Stimulated activated CD8-positive, alpha-beta memory T cell treated with anti-CD3 and anti-CD28 coated beads, Interleukin-15, amount 100 ng/mL, for 48 hours (primary cell): ENCODE measurements around the gene ERC1.

ENCODE experiments used
- DNase-seq, 2 donors: peaks; one replicate each; pipeline ENCODE4 v3.0.0-alpha.2; 2020; ENCODE audit warnings: low read depth in 2 of 2

ERC1 gene

DNA sequence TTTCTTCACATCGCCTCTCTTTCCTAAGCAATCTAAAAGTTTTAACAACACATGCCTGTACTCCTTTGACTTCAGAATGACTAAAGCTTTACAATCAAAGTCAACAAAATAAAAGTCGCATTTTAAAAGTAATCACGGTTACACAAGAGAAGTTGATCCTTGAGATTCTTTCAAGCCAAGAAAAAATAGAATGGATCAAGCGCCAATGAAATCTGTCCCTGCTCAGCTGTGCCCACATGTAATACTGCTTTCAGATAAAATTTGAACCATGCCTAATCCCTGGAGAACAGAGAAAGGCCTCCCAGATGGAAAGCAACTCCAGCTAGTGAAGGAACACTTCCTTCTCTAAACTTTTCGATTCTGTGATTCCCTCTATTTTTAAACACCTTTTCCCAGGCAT lies 490.3 kb downstream of the ERC1 start:
- no peak for DNase-seq

DNA sequence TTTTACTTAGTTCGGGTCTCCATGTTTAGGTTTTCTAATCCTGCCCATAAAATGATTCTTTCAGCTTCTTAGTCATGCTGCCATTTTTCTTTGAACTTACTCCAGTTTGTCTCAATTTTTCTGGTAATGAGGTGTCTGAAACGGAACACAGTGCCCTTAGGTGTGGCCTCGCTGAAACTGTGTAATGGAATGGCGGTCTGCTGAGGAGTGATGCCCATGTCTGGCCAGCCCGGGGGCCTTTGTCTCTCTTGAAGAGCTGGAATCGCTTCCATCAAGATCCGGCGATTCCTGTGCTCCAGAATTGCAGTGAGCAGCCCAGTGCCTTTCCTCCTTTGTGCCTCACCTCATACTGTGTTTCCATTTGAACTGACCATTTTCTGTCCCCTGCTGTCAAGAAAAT lies 490.9 kb downstream of the ERC1 start:
- no peak for DNase-seq

DNA sequence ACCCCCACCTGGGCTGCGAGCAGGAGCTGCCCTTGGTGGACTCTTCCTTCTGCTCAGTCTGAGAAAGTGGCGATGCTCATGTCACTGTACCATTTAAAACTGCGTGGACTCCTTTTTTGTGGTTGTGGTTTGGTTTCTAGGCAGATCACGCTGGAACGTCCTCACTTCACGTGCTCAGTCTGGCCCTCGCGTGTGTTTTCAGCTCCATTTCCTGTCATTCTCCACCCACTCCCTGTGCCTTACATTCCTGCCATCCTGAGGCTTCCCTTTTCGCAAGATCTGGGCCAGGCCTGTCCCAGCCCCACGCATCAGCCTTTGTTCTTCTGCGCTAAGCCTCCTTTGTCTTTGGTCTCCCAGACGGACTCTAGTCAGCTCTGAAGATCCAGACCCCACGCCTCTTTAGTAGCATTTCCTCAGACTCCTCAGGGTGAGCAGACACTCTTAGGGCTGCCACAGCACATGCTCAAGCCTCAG lies 497.9 kb downstream of the ERC1 start:
- no peak for DNase-seq

DNA sequence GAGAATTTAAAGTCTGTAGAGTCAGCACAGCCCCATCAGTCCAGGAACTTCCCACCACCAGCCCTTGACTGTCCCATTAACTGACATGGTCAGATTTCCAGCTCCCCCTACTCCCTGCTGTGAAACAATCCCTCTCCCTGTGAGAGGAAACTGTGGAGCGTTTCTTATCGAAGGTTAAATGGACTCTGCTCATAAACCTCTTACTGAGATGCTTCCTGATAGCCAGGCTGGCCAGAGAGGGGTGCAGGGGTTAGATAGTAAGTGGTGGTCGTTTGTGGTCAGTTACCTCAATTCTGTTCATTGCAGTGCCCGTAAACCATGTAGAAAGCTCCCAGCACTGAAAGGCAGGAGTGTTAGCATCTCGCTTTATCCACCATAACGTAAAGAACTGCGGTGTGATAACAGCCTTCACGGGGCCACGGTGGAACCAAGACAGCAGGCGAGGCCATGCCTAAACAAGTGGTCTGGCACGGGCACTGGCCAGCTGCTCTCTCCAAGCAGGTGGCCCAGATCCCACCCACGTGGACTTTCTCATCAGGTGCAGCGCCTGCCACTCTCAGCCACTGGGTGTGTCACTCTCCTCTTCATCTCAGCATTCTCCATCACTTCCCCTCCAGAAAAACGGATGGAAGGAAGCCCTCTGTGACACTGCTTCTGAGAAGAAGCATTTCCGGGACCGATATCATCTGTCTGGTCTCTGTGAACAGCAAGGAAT lies 501.1 kb downstream of the ERC1 start:
- DNase-seq = no peak

DNA sequence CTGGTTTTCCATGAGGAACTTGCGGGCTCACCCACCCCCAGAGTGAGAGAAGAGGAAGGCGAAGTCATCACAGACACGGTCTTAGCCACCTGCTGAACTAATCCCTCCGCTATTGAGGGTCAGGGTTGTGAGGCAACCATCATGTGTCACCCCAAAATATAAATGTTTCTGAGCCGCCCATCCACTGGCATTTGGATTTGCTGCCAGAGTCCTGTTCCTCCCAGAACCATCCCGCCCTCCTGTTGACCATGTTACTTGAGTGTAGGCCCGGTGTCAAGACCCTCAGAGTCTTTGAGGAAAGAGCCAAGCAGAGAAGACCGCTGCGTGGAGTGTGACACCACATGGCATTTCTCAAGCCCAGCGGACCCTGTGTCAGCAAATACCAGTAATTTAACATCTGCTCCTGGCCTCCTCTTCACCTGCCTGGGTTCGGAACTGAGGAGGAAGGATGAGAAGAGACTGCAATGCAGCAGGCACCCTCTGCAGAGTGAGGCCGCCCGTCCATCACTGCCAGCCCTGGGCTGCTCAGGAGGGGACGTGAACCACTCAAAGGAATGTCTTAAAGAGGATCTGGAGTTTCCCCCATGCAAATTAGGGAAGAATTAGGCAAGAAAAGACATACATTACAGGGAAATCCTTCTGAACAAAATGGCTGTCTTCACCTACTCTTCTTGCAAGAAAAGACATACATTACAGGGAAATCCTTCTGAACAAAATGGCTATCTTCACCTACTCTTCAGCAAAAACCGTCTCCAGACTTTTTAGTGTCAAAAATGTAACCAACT lies 502.9 kb downstream of the ERC1 start:
- no peak for DNase-seq

DNA sequence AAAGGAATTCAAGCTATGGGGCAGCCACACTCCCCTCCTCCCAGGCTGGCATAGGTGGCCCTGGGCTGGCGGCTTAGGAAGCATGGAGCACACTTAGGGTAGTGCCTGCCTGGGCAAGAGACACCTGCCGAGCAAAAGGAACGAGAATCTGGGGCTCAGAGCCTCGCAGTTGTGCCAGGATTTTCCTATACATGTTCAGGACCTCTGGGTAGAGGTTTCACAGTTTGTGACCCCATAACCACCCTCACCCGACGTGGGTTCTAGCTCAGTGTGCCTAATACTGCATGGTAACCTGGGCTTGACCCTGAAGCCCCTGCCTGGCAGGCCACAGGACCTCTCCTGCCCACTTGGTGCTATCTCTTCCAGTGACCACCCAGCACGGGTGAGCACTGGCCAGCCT lies 503.8 kb downstream of the ERC1 start:
- no peak for DNase-seq

DNA sequence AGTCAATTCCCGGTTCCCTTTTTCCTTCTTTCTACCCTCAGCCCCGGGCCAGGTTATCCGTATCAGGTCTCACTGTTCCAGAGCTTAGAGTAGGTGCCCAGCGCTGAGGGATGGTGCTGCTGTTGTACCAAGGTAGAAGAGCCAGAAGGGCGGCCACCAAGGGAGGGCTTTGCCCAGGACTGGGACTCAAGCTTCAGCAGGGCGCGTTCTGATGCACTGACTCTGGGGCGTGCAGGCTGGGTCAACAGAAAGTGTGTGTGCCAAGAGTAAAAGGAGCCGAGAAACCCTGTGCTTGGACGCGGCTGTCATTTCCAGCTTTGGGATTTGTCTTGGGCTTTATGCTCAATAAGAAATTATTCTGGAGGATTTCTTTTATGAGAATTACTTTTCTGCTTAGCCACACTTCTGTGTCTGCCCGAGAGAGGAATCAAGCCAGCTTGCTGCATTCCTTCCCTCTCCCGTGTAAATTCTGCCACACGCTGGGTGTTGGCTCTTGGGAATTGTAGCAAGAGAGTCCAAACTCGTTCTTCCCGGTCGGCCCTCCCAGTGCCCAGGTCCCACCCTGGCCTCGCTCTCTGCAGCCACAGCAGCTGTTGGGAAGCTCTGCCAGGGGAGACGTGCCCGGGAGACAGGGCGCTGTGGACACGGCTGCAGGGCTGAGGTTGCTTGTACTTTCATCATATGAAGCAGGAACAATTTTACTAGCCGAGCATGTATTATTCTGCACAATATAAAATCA lies 505.3 kb downstream of the ERC1 start:
- no peak for DNase-seq

DNA sequence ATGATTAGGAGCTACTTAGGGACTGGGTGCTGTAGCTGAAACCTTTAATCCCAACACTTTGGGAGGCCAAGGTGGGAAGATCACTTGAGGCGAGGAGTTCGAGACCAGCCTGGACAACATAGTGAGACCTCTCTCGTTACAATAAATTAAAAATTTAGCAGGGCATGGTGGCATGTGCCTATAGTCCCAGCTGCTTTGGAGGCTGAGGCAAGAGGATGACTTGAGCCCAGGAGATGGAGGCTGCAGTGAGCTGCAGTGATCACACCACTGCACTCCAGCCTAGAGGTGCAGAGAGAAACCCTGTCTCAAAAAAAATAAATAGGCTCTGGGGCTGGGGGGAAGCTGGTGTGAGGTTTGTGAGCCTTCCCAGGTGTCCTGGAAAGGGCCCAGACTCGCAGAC lies 506.1 kb downstream of the ERC1 start:
- no peak for DNase-seq

DNA sequence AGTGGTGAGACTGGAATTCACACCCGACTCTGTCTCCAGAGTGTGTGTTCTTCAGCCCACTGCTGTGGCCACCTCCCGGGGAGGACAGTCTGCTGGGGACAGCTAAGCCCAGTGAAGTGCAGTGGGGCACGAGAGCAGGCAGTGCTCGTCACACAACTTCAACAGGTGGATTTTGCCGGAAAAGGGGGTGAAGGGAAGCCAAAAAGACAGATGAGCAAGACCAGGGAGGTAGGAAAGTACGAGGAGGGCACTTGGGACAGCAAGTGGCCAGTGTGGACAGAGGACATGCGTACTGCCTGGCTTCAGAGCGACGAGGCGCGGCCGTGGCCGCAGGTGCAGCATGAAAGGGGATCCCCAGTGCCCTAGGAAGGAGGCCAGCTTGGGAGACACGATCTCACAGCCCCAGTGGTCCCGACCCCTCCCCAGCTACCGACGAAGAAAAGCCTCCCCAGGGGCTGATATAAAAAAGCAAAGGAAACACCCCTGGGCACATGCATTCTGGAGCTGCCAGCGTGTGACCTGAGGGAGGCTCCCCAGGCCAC lies 507.2 kb downstream of the ERC1 start:
- no peak for DNase-seq

DNA sequence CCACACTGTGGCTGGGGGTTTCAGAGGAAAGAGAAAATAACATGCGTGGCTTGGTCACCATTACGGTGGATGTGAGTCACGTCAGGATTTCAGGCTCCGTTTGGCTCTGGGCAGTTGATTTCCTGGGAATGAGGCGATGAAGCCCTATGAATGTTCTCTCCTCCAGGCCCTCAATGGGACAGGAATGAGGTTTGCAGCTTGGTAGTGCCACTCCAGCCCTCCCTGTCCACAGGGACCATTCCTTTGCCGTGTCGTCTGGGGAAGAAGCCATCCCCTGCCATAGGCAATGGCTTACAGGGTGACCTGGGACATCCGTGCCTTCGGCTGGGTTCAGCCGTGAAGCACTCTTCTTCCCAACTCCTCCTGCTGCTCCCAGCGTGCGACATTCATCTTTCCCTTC lies 508.3 kb downstream of the ERC1 start:
- DNase-seq = no peak

DNA sequence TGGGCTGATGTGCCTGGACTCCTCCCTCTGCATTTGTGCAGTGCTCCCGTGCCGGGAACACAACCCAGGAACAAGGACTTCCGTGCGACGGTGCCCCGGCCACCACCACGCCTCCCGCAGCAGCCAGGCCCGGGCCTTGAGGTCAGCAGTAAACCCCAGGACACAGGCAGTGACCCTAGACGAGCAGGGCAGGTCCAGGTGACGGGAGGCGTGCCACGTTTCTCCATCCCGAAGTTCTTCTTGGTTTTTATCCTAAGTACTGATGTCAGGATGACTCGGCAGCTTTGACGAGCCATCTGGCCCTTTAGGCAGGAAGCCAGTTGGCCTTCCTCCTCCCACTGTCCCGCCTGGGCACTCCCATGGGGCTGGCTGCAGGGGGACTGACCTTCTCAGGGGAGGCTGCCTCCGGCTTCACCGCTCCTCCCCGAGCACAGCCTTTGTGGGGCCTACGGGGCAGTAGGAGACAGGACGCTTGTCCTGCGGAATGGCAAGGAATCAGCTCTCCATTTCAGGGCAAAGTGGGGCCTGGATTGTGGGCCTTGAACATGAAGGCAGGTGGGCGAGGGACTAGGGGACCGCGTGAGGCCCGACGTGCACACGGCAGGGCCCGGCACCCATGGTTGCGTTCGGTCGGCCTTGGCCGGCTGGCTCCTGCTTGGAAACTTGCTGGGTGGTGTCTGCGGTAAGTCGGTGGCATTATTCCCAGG lies 509.2 kb downstream of the ERC1 start:
- no peak for DNase-seq

DNA sequence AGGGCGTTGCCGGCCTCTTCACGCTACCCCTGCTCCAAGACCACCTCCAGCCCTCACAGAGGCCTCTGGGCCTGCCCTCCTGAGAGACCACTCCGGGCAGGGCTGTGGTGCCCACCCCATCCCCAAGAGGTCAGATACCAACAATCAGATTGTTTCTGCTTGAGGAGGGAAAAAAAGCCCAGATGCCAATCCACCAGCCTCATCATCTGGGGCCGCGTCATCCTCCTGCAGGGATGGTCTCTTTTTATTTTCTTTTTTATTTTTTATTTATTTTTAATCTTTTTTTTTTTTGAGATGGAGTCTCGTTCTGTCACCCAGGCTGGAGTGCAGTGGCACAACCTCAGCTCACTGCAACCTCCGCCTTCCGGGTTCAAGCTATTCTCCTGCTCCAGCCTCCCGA lies 510.0 kb downstream of the ERC1 start:
- no peak for DNase-seq

DNA sequence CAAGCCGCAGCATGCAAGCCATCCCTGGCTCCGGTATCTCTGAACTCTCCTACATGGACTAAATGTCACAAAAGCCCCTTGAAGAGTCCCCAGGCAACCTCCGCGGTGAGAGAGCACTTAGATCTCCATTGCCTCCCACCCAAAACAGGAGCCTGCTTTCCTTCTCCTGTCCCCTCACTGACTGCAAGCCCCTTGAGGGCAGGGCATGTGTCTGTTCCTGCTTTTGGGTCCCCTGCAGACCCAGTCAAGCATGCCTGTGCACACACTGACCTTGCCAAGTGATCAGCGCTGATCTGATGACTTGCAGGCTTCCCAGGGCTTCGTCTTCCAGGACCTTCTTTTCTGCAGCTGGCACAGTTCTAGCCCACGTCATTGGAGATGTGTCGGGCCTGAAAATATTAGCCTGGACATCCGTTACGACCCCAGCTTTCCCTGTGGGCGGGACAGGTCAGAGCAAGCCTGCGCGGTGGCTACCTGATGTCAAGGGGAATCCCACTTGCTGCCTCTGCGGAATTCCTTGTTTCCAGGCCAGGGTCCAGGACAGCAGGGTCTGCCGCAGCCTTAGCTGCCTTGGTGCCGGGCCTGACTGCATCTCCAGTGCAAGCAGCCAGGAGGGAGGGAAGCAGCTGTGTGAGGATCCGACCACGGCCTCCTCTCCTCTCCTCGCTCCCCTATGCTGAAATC lies 510.8 kb downstream of the ERC1 start:
- no peak for DNase-seq

DNA sequence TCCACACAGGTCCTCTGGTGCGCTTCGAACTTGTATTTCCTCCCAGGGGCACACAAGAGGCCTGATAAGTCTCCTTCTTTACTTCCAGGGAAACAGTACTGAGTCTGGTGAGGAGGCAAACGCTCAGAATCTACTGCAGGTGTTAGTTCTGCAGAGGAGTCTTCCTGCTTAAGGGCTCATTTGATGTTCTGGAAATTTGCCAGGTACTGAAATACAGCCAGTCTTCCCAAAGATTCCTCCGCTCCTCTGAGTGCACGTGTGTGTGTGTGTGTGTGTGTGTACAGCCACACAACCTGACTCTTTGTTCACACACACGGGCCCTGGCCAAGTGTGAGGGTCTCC lies 511.3 kb downstream of the ERC1 start:
- DNase-seq = no peak

DNA sequence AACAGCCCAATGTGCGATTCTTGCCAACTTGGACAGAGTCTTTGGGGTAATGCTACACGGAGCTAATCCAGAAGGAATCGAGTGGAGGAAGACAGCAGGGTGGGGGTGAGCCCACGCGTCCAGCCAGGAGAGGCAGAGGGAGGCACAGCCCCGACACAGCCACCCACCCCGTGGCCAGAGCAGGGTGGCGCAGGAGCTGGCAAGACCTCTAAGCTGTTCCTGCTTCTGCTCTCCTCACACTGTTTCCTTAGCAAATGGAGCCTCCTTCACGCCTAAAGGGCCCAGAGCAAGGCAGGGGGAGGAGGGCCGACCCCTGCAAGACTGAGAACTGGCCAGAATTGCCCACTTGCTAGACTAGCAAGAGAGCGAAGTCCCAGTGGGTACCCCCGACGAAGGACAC lies 511.8 kb downstream of the ERC1 start:
- no peak for DNase-seq

DNA sequence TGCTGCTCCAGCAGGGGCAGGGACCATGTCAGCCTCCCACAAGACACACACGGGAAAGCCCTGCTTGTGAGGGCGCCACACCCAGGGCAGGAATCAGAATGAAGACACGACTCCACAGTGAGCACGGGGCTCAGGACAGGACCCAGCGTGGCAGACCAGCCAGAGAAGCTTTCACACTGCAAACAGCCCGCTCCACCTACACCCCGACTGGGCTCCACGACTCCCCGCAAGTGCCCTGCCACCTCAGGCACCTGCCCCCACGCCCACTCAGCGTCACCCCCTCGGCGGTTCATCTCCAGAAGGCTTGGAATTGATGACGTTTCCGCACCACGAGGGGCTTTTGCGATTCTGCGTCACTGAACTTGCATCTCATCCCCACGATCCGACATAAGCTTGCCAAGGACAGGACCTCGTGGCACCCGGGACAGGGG lies 512.3 kb downstream of the ERC1 start:
- no peak for DNase-seq

DNA sequence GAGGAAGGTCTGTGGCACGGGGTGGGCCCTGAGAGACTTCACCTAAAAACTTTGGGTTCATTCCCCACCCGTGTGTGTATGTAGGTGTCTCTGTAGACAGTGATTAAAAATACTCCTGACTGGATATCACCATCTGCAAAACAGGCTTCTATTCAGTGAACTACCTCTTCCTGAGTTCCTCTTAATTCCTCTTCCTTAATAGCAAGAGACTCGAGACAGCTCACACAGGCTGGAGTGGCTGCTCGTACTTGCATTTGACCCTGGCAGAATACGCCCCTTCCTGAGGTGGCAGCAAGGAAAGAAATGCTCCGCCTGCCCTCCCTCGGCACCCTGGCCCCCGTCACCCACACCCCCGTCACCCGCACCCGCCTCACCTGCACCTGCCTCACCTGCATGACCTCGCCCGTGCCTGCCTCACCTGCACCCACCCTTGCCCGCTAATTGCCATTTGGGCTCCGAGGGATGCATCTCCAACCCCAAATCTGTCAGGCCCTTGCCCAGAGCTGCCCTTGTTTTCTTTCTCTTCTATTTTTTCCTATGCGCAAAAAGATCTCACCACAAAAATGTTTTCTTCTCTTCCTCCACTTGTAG lies 513.4 kb downstream of the ERC1 start:
- DNase-seq = no peak

DNA sequence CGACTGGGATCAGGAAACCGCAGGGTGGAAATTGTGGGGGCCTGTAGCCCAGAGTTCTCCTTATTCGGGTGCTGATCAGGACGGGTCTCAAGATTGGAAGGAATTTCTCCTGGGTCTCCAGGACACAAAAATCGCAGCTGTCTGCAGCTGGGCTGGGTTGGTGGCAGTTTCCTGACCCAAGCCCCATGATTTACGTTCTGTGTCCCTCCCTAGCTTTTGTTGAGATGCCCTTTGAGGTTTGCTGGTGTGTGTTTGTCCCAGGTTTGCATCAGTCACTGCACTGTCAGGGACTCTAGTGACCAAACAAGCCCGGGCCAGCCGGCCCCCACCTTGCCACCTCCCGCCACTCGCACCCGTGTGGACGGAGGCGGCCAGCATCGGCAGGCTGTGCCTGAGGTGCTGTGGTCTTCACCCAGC lies 513.9 kb downstream of the ERC1 start:
- DNase-seq = no peak

DNA sequence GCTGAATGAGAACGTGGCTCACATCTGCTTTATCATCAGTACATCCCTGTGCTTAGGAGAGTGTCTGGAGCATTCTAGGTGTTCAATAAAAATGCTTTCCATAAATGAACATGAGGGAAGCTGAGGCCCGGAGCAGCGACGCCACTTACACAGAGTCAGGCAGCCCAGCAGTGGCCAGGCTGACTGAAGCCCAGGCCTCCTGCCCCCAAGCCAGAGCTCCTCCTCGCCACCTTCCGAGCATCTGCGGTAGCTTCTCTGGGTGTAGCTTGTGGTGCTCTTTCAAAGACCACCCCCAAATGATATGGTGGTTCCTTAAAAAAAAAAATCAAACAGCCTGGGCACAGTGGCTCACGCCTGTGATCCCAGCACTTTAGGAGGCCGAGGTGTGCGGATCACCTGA lies 514.6 kb downstream of the ERC1 start:
- no peak for DNase-seq

DNA sequence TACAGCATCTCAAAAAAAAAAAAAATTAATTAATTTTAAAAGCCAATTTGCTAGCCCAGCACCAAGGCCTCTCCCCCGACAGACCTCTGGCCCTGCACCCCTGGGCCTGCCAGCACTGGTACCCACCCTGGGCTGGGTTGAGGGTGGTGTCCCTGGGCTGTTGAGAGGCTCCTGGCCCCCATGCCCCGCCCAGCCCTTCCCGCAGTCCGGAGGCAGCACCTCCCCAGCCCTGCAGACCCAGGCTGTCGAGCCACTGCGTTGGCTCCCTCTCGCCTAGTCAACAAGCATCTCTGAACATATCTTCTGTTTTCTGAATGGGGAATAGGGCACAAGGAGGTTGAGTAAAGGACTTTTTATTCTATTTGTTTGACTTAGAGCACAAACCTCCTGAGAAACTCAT lies 516.3 kb downstream of the ERC1 start:
- DNase-seq = no peak
